ENCODE data around the gene YAE1. TPM values are rescaled to one million over a fixed set of nuclear protein-coding genes. Genes with fewer than 3 reads are reported as not detected.

YAE1 gene
- total RNA-seq, 4 donors from 2014 or later = 13.3 to 15.9 (median 14.3) TPM

DNA sequence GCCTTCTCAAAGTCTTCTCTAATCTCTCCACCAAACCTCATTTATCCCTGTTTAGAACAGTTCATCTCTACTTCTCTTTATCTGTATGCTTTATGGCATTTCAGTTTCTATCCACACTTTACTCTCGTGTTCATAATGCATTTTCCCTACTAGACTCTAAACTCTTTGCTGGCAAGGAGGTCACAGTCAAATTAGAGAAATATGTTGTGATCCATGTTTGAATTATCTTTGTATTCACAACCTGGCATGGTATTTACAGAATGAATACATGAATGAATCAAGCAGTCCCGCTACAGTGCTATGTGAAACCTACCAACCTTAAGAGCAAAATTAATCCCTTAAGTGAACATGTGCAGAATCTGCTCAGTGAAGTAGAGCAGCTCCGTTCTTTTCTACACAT is 12.8 kb upstream of the YAE1 start:
- WGBS = 81% methylated on average over 3 of the region's 3 CpGs
- no peak overlapping the region for H3K4me3 ChIP-seq
- no peak for DNase-seq (ENCODE audit: low spot score in 2 of 2)
- H3K27me3 ChIP-seq = no peaks in the 10 kb centered on the region
- TF ChIP-seq POLR2AphosphoS5 (IDR thresholded peaks at IDR 0.05) (no peak), POLR2A (IDR thresholded peaks at IDR 0.05) (no peak), EP300 (IDR thresholded peaks at IDR 0.05) (no peak)
- TF ChIP-seq, protein P1, sequence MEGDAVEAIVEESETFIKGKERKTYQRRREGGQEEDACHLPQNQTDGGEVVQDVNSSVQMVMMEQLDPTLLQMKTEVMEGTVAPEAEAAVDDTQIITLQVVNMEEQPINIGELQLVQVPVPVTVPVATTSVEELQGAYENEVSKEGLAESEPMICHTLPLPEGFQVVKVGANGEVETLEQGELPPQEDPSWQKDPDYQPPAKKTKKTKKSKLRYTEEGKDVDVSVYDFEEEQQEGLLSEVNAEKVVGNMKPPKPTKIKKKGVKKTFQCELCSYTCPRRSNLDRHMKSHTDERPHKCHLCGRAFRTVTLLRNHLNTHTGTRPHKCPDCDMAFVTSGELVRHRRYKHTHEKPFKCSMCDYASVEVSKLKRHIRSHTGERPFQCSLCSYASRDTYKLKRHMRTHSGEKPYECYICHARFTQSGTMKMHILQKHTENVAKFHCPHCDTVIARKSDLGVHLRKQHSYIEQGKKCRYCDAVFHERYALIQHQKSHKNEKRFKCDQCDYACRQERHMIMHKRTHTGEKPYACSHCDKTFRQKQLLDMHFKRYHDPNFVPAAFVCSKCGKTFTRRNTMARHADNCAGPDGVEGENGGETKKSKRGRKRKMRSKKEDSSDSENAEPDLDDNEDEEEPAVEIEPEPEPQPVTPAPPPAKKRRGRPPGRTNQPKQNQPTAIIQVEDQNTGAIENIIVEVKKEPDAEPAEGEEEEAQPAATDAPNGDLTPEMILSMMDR (IDR thresholded peaks at IDR 0.05) = no peak
- H3K36me3 ChIP-seq = no peaks in the 10 kb centered on the region
- no peaks in the 10 kb centered on the region for H3K9me3 ChIP-seq
- H3K27ac ChIP-seq = no peak overlapping the region
- H3K4me1 ChIP-seq = no peaks in the 10 kb centered on the region

DNA sequence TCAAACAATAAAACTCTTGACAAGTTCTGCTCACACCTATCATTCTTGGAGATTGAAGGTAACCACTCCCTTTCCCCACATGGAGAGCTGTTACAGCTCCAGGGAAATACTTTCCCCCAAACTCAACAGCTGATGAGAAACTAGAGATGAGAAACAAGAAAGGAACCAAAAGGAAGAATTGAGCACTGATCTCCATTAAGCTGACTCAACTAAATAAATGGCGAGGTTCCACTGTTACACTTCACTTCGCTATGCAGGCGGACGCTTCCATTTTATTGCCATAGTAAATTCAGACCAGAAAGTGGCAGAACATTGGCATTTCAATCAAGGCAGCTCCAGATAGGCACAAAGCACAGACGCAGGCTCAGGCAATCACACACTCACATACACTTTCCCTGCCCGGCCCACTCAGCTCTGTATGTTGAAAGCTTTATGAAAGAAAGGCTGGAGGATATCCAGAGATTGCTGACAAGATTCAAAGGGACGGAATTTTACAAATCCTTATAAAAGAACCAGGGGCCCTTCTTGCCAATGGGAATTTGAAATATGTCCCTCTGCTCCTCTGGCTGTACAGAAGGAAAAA is 11.5 kb upstream of the YAE1 start:
- no peaks in the 10 kb centered on the region for H3K4me1 ChIP-seq
- H3K9me3 ChIP-seq = no peaks in the 10 kb centered on the region
- H3K36me3 ChIP-seq = no peaks in the 10 kb centered on the region
- no peak for DNase-seq (ENCODE audit: low spot score in 2 of 2)
- TF ChIP-seq, protein P1 (IDR thresholded peaks at IDR 0.05) = no peak
- TF ChIP-seq POLR2A (IDR thresholded peaks at IDR 0.05) = no peak
- no peak for TF ChIP-seq EP300 (IDR thresholded peaks at IDR 0.05)
- no peak for TF ChIP-seq POLR2AphosphoS5 (IDR thresholded peaks at IDR 0.05)
- no peak overlapping the region for H3K27ac ChIP-seq
- 34% methylated on average over 7 of the region's 7 CpGs for WGBS
- H3K4me3 ChIP-seq = no peak overlapping the region
- H3K27me3 ChIP-seq = no peaks in the 10 kb centered on the region

DNA sequence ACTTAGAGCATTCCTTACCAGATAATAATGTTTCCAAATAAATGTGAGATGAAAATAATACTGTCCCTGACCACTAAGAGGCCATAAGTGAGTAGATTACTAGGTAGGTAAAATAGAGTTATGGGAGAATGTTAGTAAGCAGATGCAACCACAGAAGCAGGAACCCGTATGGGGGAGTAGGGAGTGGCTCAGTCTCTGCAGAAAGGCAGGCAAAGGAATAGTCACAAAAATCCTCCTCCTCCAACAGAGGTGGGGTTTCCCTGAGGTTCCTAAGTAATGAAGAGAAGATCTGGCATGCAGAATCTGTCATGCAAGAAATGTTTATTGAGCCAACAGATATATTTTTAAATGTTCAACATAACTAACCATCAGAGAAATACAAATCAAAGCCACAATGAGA is 9.0 kb upstream of the YAE1 start:
- H3K4me3 ChIP-seq = no peak overlapping the region
- TF ChIP-seq POLR2A (IDR thresholded peaks at IDR 0.05) (no peak), EP300 (IDR thresholded peaks at IDR 0.05) (no peak), POLR2AphosphoS5 (IDR thresholded peaks at IDR 0.05) (no peak)
- TF ChIP-seq, protein P1 (IDR thresholded peaks at IDR 0.05) = no peak
- no peaks in the 10 kb centered on the region for H3K27me3 ChIP-seq
- WGBS = 32% methylated on average over 1 of the region's 1 CpG
- no peak overlapping the region for H3K27ac ChIP-seq
- no peaks in the 10 kb centered on the region for H3K9me3 ChIP-seq
- no peaks in the 10 kb centered on the region for H3K36me3 ChIP-seq
- no peaks in the 10 kb centered on the region for H3K4me1 ChIP-seq
- no peak for DNase-seq (ENCODE audit: low spot score in 2 of 2)

DNA sequence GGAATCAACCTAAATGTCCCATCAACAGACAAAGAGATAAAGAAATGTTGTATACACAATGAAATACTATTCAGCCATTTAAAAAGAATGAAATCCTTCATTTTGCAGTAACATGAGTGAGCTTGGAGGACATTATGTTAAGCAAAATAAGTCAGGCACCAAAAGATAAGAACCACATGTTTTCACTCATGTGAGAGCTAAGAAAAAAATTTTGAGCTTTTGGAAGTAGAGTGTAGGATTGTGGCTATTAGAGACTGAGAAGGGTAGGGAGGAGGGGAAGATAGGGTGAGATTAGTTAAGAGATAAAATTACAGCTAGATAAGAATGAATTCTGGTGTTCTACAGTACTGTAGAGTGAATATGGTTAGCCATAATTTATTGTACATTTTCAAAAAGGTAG is 8.3 kb upstream of the YAE1 start:
- no peaks in the 10 kb centered on the region for H3K36me3 ChIP-seq

DNA sequence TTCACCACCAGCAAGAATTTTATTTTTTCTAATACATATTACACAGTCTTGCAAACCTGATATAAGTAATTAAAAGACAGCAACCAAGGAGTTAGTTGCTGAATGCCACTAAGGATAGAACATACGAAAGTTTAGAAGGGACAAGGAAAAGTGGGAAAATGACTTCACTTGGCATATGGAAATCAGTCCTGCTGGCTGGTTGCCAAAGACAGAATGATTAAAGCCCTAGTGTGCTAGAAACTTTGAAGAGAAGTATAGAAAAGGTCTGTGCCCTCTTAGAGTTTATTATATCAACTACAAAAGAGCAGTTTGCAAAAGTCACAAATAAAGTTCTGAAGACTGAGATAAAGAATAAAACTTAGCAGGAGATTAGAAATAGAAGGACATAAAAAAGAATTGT is 5.8 kb upstream of the YAE1 start:
- whole genome bisulfite sequencing = 49% methylated on average over 1 of the region's 1 CpG
- H3K4me3 ChIP-seq = no peak overlapping the region
- no peaks in the 10 kb centered on the region for H3K36me3 ChIP-seq
- no peak for DNase-seq (ENCODE audit: low spot score in 2 of 2)
- no peaks in the 10 kb centered on the region for H3K9me3 ChIP-seq
- peaks cover 3% of the 10 kb centered on the region for H3K4me1 ChIP-seq
- no peak for TF ChIP-seq POLR2A (IDR thresholded peaks at IDR 0.05)
- TF ChIP-seq, protein P1 (IDR thresholded peaks at IDR 0.05) = no peak
- no peaks in the 10 kb centered on the region for H3K27me3 ChIP-seq
- H3K27ac ChIP-seq = no peak overlapping the region

More for the DNA sequence above, 8.3 kb upstream of the YAE1 start:
- Histone ChIP-seq H3K27me3 (no peaks in the 10 kb centered on the region), H3K9me3 (no peaks in the 10 kb centered on the region), H3K4me3 (no peak overlapping the region), H3K4me1 (no peaks in the 10 kb centered on the region), H3K27ac (no peak overlapping the region)
- no peak for DNase-seq (ENCODE audit: low spot score in 2 of 2)
- TF ChIP-seq, protein P1 (IDR thresholded peaks at IDR 0.05) = no peak
- TF ChIP-seq POLR2A (IDR thresholded peaks at IDR 0.05) = no peak
- TF ChIP-seq POLR2AphosphoS5 (IDR thresholded peaks at IDR 0.05) = no peak
- TF ChIP-seq EP300 (IDR thresholded peaks at IDR 0.05) = no peak

All from suprapubic skin (tissue), 4 donors.